ENCODE data around the gene SLC35E4.
A peak's percentile ranks its signal among the peaks of the same experiment; 100 is the strongest.

SLC35E4 gene

DNA sequence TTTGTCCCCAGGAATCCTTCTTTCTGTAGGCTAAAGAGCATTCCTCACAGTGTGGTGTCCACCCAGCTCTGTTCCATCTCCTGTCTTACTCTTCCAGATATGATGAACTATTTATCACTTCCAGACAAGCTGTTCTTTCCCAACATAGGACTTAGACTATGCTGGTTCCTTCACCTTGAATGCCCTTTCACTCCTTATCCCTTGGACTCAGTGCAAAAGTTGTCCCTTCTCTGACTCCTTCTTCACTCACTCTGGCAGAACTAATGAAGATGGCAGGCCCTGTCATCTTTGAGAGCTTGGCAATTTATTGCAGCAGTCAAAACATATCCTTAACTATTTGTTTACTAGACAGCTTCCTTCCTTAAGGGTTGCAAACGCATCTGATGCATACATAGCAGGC is 55.6 kb downstream of the SLC35E4 start:
- DNase-seq (ENCODE audit: low read depth in 2 of 2), result no peak

DNA sequence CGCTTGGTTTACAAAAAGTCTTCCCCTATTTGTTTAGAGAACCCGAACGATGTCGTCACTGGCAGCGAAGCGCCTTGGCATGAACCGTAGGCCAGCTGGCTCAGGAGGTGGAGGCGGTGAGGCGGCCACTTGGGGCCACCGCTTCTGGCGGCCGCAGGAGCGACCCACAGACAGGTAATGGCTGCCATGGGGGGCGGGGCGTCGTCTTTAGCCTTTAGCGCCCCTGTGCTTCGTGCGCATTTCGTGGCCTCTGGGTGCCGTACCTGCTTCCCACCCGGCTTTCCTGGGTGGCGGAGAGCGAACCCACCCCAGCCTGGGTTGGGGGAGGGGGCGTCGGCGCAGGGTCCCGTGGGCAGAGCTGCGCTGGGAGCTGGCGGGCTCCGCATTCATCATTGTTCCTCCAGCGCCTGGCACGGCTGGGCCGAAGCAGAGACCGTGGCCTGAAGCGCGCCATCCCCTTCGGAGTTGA is 58.6 kb downstream of the SLC35E4 start:
- DNase-seq (ENCODE audit: low read depth in 2 of 2), result peak; percentile 5 to 20

DNA sequence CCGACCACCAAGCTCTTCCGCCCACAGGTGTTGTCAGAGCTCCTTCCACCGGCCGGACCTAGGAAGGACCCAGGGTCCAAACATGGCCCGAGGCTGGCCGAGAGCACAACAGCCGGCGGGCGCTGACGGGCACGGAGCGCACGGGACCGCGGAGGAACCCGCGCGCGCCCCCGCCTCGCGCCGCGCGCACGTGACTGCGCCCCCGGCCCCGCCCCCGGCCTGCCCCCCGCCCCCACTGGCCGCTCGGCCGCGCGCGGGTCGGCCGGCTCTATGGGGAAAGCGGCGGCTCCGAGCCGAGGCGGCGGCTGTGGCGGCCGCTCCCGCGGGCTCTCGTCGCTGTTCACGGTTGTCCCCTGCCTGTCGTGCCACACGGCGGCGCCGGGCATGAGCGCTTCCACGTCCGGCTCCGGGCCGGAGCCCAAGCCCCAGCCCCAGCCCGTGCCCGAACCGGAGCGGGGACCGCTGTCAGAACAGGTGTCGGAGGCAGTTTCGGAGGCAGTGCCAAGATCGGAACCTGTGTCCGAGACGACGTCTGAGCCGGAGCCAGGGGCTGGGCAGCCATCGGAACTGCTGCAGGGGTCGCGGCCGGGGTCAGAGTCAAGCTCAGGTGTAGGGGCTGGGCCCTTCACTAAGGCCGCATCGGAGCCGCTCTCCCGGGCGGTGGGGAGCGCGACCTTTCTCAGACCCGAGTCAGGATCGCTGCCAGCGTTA is 59.2 kb downstream of the SLC35E4 start, which contains the start of gene OSBP2:
OSBP2 (plus strand) TSS at position 235 of the 711 bp plus-strand sequence; CDS start at position 271, 36 bp downstream.
- DNase-seq (ENCODE audit: low read depth in 2 of 2), result no peak

DNA sequence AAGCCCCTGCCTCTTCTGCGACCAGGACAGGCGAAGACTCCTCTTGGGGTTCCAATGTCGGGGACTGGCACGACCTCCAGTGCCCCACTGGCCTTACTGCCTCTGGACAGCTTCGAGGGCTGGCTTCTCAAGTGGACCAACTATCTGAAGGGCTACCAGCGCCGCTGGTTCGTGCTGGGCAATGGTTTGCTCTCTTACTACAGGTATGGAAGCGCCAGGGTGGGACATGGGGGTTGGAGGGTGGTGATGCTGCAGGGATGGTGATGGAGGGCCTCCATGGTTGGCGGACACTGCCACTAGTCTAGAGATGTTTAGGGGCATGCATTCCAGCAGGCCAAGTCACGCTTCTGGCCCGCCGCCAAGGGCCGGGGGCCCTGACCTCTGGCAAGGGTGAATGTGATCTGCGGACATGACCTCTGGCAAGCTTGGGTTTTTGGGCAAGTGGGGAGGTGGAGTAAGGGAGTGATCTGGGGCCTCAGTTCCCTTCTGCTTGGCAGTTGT is 59.8 kb downstream of the SLC35E4 start:
- no peak for DNase-seq (ENCODE audit: low read depth in 2 of 2)

DNA sequence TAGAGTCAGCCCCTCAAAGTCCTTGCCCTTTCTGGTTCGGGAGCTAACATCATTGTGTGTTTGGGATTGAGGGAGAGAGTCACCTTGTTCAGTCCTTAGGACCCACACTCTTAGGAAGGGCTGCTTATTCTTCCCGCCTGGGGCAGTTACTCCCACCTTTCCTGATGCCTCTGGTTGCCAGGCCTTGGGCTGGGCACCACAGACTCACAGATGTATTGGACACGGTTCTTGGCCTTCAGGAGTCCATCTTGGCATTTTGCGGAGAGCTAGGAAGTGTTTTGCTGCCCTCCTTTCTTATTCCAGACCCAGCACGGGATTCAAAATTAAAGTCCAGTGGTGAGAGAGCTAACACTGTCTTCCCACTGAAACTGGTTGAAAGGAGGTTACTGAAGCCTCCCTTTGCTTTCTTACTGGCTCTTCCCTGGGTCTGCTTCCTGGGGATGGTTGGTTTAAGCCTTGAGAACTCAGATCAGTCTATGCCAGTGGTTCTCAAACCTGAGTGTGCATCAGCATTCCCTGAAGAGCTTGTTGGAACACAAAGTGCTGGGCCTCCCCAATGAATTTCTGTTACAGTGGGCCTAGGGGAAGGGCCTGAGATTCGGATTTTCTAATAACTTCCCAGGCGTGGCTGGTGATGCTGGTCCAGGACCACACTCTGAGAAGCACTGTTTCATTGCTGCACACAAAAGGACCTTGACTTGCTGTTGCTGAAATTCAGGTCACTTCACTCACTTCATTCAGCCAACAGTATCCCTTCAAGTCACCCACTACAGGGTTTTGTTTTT is 60.5 kb downstream of the SLC35E4 start:
- DNase-seq (ENCODE audit: low read depth in 2 of 2), result no peak
